Activated CD4-positive, alpha-beta T cell treated with anti-CD3 and anti-CD28 coated beads, Interleukin-2, amount 50 U/mL, for 48 hours (primary cell): ENCODE measurements around the gene NHSL2.
"Not testable (repeated sequence)": the region's sequence is repeated elsewhere in the genome, so short reads cannot be mapped to it uniquely, and the experiment has no call there.

Experiments used
- DNase-seq, 2 experiments: peaks; one replicate each; pipeline ENCODE4 v3.0.0-alpha.2; 2020

The NHSL2 gene

GRCh38 chrX:72133851-72134546 is 223.4 kb downstream of the NHSL2 start:
- DNase-seq: no peak

- no peak for DNase-seq
These were observed 227.3 kb downstream of the NHSL2 start for GRCh38 chrX:72137846-72138495.

GRCh38 chrX:72139538-72139937 is 228.9 kb downstream of the NHSL2 start:
- DNase-seq: no peak

- DNase-seq: no peak
These were observed 230.8 kb downstream of the NHSL2 start for GRCh38 chrX:72141372-72142004.

- DNase-seq: no peak
These were observed 231.6 kb downstream of the NHSL2 start for GRCh38 chrX:72142094-72142793.

- no peak for DNase-seq
These were observed 232.4 kb downstream of the NHSL2 start for GRCh38 chrX:72142794-72143608.

GRCh38 chrX:72143609-72143907 is 232.9 kb downstream of the NHSL2 start:
- DNase-seq: no peak

GRCh38 chrX:72145181-72145580 is 234.5 kb downstream of the NHSL2 start:
- DNase-seq: no peak

- DNase-seq: no peak
These were observed 235.9 kb downstream of the NHSL2 start for GRCh38 chrX:72146527-72146926.

- no peak for DNase-seq
These were observed 248.1 kb downstream of the NHSL2 start for GRCh38 chrX:72158773-72159172.

- no peak for DNase-seq
These were observed 249.1 kb downstream of the NHSL2 start for GRCh38 chrX:72159769-72160168.

- no peak for DNase-seq
These were observed 254.9 kb downstream of the NHSL2 start for GRCh38 chrX:72165551-72165950.

GRCh38 chrX:72169008-72169728 is 258.5 kb downstream of the NHSL2 start:
- DNase-seq: peak; percentile 14 to 19

- not testable (repeated sequence) for DNase-seq
These were observed 265.6 kb downstream of the NHSL2 start for GRCh38 chrX:72176289-72176688.

- no peak for DNase-seq
These were observed 266.3 kb downstream of the NHSL2 start for GRCh38 chrX:72176981-72177380.

GRCh38 chrX:72180539-72180938 is 269.9 kb downstream of the NHSL2 start:
- no peak for DNase-seq

- peak; percentile 79 to 87 for DNase-seq
These were observed 270.8 kb downstream of the NHSL2 start, which contains the start of gene PIN4 for GRCh38 chrX:72181178-72182125. PIN4 (plus strand) TSS chrX:72181757; CDS start chrX:72181786, 29 bp downstream.

GRCh38 chrX:72182924-72183323 is 272.3 kb downstream of the NHSL2 start:
- no peak for DNase-seq

GRCh38 chrX:72201836-72202536 is 291.3 kb downstream of the NHSL2 start:
- DNase-seq: no peak
